DMS153 (cell line): ENCODE results near the gene GOLPH3.
A peak's percentile ranks its signal among the peaks of the same experiment; 100 is the strongest.
"Not testable (repeated sequence)": the region's sequence is repeated elsewhere in the genome, so short reads cannot be mapped to it uniquely, and the experiment has no call there.

Experiments used
- DNase-seq: peaks from one replicate; lab custom pipeline; 2025; lab: John Stamatoyannopoulos, UW

Gene GOLPH3

GRCh38 chr5:32174011-32174870 lies at the start of gene GOLPH3:
Gene GOLPH3, minus strand, starts transcription at chr5:32174319. Its CDS starts 285 bp downstream, at chr5:32174034.
- DNase-seq: peak; percentile 86

- peak; percentile 46 for DNase-seq
Observed at GRCh38 chr5:32222723-32223470, 48.8 kb upstream of the GOLPH3 start.

DNA sequence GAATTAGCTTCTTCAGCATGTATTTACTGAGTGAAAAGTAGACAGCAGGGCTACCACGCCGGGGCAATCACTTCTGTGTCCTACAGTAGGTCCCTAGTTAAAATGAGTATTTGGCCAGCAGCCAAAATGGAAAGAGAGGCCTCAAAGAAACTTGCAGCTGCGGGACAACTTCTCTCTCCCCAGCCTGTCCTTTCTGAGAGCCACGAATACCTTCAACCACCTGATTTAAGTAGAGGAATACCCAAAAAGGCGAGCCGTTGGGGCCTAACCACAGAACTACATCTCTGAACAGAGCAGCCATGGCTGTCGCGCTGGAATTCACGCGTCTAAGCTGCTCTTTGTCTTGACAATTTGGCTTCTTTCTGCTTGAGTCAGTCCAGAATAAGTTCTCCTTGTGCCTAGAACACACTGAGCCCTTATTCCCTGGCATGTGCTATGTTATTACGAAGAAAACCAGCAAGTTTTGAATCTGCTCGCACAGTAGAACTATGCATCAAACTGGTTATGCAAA lies 43.8 kb upstream of the GOLPH3 start:
- no peak for DNase-seq

- not testable (repeated sequence) for DNase-seq
Observed at GRCh38 chr5:32214344-32214743, 40.2 kb upstream of the GOLPH3 start.

DNA sequence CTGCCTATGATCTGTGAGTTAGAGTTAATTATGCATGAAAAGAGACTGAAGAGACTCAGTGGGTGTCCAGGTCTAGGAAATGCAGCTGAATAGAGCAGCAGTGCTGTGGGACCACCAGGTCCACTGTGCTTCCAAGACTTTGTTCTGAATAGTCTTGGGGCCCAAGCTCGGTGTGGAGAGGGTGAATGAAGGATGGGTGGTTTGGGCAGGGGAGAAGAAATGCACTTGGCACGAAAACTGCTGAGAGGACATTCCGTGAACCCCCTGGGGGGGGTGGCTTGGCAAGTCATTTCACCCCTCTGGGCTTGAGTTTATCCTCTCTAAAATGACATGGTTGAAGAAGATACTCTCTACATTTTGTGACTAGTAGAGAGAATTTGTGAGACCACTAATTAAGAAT lies 36.0 kb upstream of the GOLPH3 start:
- no peak for DNase-seq

DNA sequence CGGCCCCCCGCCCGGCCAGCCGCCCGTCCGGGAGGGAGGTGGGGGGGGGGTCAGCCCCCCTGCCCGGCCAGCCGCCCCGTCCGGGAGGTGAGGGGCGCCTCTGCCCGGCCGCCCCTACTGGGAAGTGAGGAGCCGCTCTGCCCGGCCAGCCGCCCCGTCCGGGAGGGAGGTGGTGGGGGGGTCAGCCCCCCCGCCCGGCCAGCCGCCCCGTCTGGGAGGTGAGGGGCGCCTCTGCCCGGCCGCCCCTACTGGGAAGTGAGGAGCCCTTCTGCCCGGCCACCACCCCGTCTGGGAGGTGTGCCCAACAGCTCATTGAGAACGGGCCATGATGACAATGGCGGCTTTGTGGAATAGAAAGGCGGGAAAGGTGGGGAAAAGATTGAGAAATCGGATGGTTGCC lies 34.7 kb upstream of the GOLPH3 start:
- DNase-seq: not testable (repeated sequence)

- DNase-seq: no peak
Observed at GRCh38 chr5:32207355-32207634, 33.2 kb upstream of the GOLPH3 start.

- no peak for DNase-seq
Observed at GRCh38 chr5:32206509-32207354, 32.6 kb upstream of the GOLPH3 start.

DNA sequence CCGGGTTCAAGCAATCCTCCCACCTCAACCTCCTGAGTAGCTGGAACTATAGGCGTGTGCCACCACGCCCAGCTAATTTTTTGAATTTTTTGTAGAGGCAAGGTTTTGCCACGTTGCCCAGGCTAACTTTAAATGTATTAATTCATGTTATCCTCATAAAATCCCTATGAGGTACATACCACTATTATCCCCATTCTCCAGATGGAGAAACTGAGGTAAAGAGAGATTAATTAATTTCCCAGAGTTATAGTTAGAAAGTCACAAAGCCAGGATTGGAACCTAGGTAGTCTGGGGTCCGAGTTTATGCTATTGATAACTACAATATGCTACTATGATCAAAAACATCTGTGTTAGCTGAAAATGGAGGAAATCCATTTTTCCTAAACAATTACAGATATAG lies 31.9 kb upstream of the GOLPH3 start:
- DNase-seq: no peak

DNA sequence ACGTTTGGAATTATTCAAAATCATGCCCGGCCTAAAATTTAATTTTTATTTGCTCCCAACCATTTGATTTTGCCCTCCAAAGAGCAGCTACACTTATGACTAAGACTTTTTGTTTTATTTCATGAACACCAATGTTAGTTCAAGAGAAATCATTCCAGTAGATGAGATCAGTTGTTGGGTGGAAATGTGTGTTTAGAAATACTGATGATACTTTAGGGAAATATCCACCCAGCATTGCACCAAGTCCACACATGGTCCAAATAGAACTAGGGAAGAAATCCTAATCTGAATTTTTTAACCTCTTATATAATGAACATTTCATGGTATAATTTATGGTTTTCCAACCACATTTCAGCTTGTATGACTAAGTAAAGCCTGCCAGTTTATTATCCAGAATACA lies 28.3 kb upstream of the GOLPH3 start:
- no peak for DNase-seq

GRCh38 chr5:32201122-32201753 lies 27.1 kb upstream of the GOLPH3 start:
- no peak for DNase-seq

DNA sequence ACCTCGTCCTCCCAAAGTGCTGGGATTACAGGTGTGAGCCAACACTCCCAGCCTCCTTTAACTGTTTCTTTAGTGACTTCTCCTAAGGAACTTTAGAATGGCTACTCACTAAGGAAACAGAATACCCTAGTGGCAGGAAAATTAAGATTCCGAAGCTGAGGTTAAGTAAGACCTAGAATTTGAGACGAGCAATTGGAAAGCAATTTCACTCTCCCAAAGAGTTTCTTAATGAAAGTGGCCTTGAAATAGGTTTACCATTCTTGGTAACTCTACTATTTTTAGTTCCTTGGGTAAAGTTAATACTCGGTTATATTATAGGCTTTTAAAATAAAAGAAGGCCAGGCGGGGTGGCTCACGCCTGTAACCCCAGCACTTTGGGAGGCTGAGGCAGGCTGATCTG lies 22.9 kb upstream of the GOLPH3 start:
- no peak for DNase-seq

- DNase-seq: no peak
Observed at GRCh38 chr5:32195265-32195664, 21.1 kb upstream of the GOLPH3 start.

GRCh38 chr5:32193591-32193990 lies 19.5 kb upstream of the GOLPH3 start:
- peak; percentile 100 for DNase-seq

GRCh38 chr5:32190095-32190494 lies 16.0 kb upstream of the GOLPH3 start:
- DNase-seq: no peak

DNA sequence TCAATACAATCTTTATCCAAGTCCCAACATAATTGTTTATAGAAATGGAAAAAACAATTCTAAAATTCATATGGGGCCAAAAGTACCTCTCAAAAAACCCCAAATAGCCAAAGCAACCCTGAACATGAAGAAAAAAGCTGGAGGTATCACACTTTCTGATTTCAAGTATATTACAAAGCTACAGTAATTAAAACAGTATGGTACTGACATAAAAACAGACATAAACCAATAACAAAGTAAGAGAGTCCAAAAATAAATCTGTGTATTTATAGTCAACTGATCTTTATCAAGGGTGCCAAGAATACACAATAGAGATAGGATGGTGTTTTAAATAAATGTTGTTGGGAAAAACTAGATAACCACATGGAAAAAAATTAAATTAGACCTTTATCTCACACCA lies 13.6 kb upstream of the GOLPH3 start:
- DNase-seq: no peak

DNA sequence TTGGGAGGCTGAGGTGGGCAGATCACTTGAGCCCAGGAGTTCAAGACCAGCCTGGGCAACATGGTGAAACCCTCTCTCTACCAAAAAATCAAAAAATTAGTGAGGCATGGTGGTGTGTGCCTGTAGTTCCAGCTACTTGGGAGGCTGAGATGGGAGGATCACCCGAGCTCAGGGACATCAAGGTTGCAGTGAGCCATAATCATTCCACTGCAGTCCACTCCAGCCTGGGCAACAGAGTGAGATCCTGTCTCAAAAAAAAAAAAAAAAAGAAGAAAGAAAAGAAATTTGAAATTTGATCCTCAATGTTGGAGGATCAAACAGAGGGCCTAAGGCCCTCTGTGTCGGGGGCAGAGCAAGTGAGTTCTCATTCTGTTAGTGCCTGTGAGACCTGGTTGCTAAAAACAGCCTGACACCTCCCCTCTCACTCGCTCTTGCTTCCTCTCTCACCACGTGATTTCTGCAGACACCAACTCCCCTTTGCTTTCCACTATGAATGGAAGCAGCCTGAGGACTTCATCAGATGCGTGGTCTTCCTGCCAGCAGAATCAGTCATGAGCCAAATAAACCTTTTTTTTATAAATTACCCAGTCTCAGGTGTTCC lies 8.4 kb upstream of the GOLPH3 start:
- no peak for DNase-seq

DNA sequence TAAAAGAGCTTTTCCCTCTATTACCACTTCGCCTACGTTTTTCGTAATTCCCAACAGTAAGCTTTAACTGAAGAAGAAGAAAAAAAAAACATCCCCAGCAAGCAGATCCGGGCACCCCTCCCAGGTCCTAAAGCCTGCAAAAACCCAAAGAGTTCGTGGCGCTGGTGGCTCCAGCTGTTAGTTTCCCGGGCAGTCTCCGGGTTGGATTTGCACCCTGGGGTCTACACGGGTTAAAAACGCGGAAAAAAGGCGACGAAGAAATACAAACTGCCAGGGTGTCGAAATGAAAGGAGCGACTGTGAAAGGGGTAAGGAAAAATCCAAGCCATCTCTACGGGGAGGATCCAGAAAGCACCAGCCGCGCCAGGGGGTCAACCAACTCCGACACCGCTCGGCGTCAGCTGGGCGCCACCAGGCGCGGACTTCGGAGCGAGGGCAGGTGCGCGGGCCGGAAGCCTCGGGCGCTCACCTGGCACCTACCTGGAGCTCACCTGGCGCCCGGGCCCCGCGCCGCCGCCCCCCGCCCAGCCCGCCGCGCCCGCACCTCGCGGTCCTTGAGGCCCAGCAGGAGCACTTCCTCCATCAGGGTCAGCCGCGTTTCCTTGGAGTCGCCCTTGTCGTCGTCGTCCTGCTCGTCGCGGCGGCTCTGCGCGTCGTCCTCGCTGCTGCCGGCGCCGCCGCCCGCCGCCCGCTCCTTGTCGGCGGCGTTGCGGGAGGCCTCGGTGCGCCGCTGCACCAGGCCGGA lies 680 bp downstream of the GOLPH3 start:
- peak; percentile 77 for DNase-seq

- no peak for DNase-seq
Observed at GRCh38 chr5:32172923-32173266, 1.2 kb downstream of the GOLPH3 start.

DNA sequence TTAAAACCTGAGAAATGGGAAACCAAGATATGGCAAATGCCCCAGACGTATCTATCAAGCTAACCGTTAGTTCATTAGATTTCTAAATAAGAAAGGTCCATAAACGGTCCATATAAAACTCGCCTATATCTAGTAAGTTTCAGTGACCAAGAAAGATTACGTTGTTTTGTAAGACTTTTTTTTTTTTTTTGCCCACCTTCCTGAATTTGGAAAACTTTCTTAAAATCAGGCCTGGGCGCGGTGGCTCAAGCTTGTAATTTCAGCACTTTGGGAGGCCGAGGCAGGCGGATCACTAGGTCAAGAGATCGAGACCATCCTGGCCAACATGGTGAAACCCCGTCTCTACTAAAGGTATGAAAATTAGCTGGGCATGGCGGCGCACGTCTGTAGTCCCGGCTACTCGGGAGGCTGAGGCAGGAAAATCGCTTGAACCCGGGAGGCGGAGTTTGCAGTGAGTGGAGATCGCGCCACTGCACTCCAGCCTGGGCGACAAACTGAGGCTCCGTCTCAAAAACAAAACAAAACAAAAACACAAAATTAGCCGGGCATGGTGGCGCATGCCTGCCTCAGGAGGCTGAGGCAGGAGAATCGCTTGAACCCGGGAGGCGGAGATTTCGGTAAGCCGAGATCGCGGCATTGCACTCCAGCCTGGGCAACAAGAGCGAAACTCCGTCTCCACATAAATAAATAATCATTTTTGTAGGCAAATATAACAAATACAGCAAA lies 1.8 kb downstream of the GOLPH3 start:
- peak; percentile 22 for DNase-seq
